ENCODE measurements around the gene CCNB1IP1. TPM values are rescaled to one million over a fixed set of nuclear protein-coding genes. Genes with fewer than 3 reads are reported as not detected.
"Not testable (repeated sequence)": the region's sequence is repeated elsewhere in the genome, so short reads cannot be mapped to it uniquely, and the experiment has no call there.

The CCNB1IP1 gene
- total RNA-seq, 4 donors from 2014 or later: 46.5 to 68.4 (median 49.9) TPM

DNA sequence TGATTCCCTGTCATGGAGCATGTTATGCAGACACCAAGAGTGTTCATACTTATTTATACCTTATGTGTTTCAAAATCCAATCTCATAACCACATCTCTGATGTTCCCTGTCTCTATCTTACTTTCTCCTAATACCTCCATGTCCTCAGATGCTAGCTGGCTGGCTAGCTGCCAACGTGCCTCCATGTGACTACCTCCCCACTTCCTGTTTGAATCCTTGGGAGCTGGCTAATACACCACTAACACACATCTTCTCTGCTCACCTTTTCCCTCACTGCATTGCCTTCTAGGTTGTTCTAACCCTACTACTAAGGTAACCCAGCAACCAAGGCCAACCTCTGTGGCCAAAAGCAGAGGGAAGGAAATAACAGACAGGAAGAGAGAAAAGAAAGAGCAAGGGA is 54.7 kb downstream of the CCNB1IP1 start:
- TF ChIP-seq EP300 (IDR thresholded peaks at IDR 0.05) (no peak), POLR2A (IDR thresholded peaks at IDR 0.05) (no peak)
- TF ChIP-seq, protein P1, sequence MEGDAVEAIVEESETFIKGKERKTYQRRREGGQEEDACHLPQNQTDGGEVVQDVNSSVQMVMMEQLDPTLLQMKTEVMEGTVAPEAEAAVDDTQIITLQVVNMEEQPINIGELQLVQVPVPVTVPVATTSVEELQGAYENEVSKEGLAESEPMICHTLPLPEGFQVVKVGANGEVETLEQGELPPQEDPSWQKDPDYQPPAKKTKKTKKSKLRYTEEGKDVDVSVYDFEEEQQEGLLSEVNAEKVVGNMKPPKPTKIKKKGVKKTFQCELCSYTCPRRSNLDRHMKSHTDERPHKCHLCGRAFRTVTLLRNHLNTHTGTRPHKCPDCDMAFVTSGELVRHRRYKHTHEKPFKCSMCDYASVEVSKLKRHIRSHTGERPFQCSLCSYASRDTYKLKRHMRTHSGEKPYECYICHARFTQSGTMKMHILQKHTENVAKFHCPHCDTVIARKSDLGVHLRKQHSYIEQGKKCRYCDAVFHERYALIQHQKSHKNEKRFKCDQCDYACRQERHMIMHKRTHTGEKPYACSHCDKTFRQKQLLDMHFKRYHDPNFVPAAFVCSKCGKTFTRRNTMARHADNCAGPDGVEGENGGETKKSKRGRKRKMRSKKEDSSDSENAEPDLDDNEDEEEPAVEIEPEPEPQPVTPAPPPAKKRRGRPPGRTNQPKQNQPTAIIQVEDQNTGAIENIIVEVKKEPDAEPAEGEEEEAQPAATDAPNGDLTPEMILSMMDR (IDR thresholded peaks at IDR 0.05): no peak
- Histone ChIP-seq H3K36me3 (peaks cover 0 to 51% (median 0%) of the 10 kb centered on the region in 3 donors), H3K9me3 (peaks cover 0 to 16% (median 0%) of the 10 kb centered on the region in 4 donors), H3K27me3 (no peaks in the 10 kb centered on the region), H3K4me3 (no peak overlapping the region), H3K4me1 (no peaks in the 10 kb centered on the region), H3K27ac (no peak overlapping the region)
- DNase-seq (ENCODE audit: low spot score in 2 of 2): peak; percentile 16 to 20
- WGBS, 2 donors: 62 to 68% methylated on average over 1 of the region's 1 CpG

DNA sequence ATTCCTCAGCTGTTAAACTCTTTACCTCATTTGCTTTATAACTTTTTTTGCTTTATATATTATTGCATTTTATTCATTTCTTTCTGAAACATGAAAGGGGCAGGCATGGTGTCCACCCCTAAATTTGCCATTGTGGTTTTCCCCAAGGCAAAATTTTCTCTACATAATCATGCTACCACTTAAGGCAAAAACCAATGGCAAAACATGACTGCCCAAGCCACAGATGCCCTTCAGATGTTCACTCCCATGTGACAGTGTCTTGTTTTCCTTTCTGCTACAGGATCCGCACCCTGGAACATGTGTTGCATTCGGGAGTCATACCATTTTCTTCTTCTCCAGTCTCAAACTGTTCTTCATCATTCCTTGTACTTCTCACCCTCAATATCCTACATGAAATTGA is 55.7 kb downstream of the CCNB1IP1 start:
- DNase-seq (ENCODE audit: low spot score in 2 of 2): no peak
- no peaks in the 10 kb centered on the region for H3K27me3 ChIP-seq
- H3K36me3 ChIP-seq: peaks cover 0 to 57% (median 0%) of the 10 kb centered on the region in 3 donors
- no peak overlapping the region for H3K27ac ChIP-seq
- 68 to 95% methylated on average over 2 of the region's 2 CpGs for WGBS, 2 donors
- no peak overlapping the region for H3K4me3 ChIP-seq
- peaks cover 0 to 26% (median 0%) of the 10 kb centered on the region in 4 donors for H3K9me3 ChIP-seq
- no peaks in the 10 kb centered on the region for H3K4me1 ChIP-seq
- no peak for TF ChIP-seq POLR2A (IDR thresholded peaks at IDR 0.05)
- TF ChIP-seq EP300 (IDR thresholded peaks at IDR 0.05): no peak
- TF ChIP-seq, protein P1 (IDR thresholded peaks at IDR 0.05): no peak

GRCh38 chr14:20274062-20274461 is 59.0 kb downstream of the CCNB1IP1 start:
- TF ChIP-seq EP300 (IDR thresholded peaks at IDR 0.05): no peak
- no peak for TF ChIP-seq POLR2A (IDR thresholded peaks at IDR 0.05)
- TF ChIP-seq, protein P1 (IDR thresholded peaks at IDR 0.05): no peak
- H3K4me1 ChIP-seq: no peaks in the 10 kb centered on the region
- no peak overlapping the region for H3K27ac ChIP-seq
- no peaks in the 10 kb centered on the region for H3K27me3 ChIP-seq
- 98 to 100% methylated on average over 2 of the region's 2 CpGs for WGBS, 2 donors
- peaks cover 0 to 36% (median 0%) of the 10 kb centered on the region in 4 donors for H3K9me3 ChIP-seq
- H3K4me3 ChIP-seq: no peak overlapping the region
- peaks cover 0 to 41% (median 0%) of the 10 kb centered on the region in 3 donors for H3K36me3 ChIP-seq
- no peak for DNase-seq (ENCODE audit: low spot score in 2 of 2)

DNA sequence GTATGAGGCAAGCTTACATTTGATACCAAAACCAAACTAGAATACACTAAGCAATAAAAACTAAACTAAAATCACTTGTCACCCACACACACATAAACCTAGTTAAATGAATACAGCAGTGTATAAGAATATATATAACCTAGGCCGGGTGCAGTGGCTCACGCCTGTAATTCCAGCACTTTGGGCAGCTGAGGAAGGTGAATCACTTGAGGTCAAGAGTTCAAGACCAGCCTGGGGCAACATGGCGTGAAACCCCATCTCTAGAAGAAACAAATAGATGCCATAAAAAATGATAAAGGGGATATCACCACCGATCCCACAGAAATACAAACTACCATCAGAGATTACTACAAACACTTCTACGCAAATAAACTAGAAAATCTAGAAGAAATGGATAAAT is 68.7 kb downstream of the CCNB1IP1 start:
- WGBS, 2 donors: 83 to 89% methylated on average over 5 of the region's 5 CpGs
- not testable (repeated sequence) for DNase-seq (ENCODE audit: low spot score in 2 of 2); H3K27me3 ChIP-seq

DNA sequence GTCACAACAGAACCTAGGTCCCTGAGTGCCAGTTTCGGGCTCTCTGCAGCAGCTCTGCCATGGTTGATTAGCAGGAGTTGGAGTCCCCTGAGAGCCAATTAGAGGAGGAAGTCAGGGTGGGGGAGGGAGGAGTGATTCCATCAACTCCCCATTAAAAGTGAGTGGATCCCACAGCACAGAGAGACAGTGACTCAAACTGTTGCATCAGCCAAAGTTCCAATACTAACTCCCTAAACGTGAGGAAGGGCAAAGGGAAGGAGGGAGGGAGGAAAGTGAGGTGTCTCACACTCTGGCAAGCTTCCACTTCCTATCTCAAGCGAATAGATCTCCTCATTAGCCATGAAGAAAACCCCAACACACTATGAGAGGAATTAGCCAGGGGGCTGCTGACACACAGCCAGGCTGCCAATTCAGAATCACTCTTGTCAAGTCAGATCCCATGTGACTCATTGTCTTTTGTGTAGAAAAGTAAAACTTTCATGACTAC is 70.4 kb downstream of the CCNB1IP1 start:
- H3K4me1 ChIP-seq: no peaks in the 10 kb centered on the region
- no peak for DNase-seq (ENCODE audit: low spot score in 2 of 2)
- H3K36me3 ChIP-seq: peaks cover 0 to 3% (median 0%) of the 10 kb centered on the region in 3 donors
- no peak overlapping the region for H3K27ac ChIP-seq
- TF ChIP-seq POLR2A (IDR thresholded peaks at IDR 0.05) (no peak), EP300 (IDR thresholded peaks at IDR 0.05) (no peak)
- TF ChIP-seq, protein P1 (IDR thresholded peaks at IDR 0.05): no peak
- 26 to 31% methylated on average over 3 of the region's 3 CpGs for WGBS, 2 donors
- H3K4me3 ChIP-seq: no peak overlapping the region
- H3K9me3 ChIP-seq: no peaks in the 10 kb centered on the region
- H3K27me3 ChIP-seq: no peaks in the 10 kb centered on the region

More for the DNA sequence above, 68.7 kb downstream of the CCNB1IP1 start:
- not testable (repeated sequence) for H3K36me3 ChIP-seq, H3K4me1 ChIP-seq, H3K4me3 ChIP-seq, H3K9me3 ChIP-seq, H3K27ac ChIP-seq

Small RNAs within 50 kb of the gene (small RNA-seq; reads per million reads assigned to genes)
- gene SNORA79B (not detected), gene SNORD126 (423 reads per million, percentile 97 among the genes with 10 or more reads in this experiment)

Other genes with a start within 250 kb of the CCNB1IP1 start
- not detected for gene OR4K17, start 222.5 kb downstream of the CCNB1IP1 start, total RNA-seq
- gene OR4N5, start 194.5 kb downstream of the CCNB1IP1 start, total RNA-seq: not detected
- not detected for gene OR11G2, start 142.4 kb downstream of the CCNB1IP1 start, total RNA-seq
- not detected for gene OR11H6, start 109.6 kb downstream of the CCNB1IP1 start, total RNA-seq
- not detected for gene OR11H7, start 104.3 kb downstream of the CCNB1IP1 start, total RNA-seq
- not detected for gene OR11H4, start 94.0 kb downstream of the CCNB1IP1 start, total RNA-seq
- gene TTC5, start 27.3 kb downstream of the CCNB1IP1 start, total RNA-seq: 10 to 100 TPM in 3 of 4 donors, 1 to 10 TPM in 1; 8.1 to 12.8 (median 10.7) TPM
- 10 to 100 TPM; 12.2 to 17.7 (median 15.6) TPM for gene PARP2, start 10.4 kb upstream of the CCNB1IP1 start, total RNA-seq
- gene TEP1, start 80.2 kb upstream of the CCNB1IP1 start, total RNA-seq: 10 to 100 TPM; 30.3 to 50.0 (median 36.0) TPM
- gene KLHL33, start 102.9 kb upstream of the CCNB1IP1 start, total RNA-seq: 1 to 10 TPM; 1.2 to 4.5 (median 1.8) TPM
- 100 to 1,000 TPM in 1 of 4 donors, 10 to 100 TPM in 3; 58.4 to 115 (median 70.6) TPM for gene OSGEP, start 121.5 kb upstream of the CCNB1IP1 start, total RNA-seq
- gene APEX1, start 121.9 kb upstream of the CCNB1IP1 start, total RNA-seq: 100 to 1,000 TPM; 125 to 134 (median 131) TPM
- gene PIP4P1, start 128.2 kb upstream of the CCNB1IP1 start, total RNA-seq: 10 to 100 TPM; 11.8 to 29.7 (median 23.9) TPM
- gene PNP, start 136.1 kb upstream of the CCNB1IP1 start, total RNA-seq: 10 to 100 TPM; 17.0 to 37.5 (median 27.6) TPM
- gene RNASE10, start 172.3 kb upstream of the CCNB1IP1 start, total RNA-seq: under 1 TPM in 1 of 4 donors, not detected in 3; 0.44 TPM
- gene RNASE9, start 227.8 kb upstream of the CCNB1IP1 start, total RNA-seq: not detected

Data from tibial nerve (tissue), 4 donors.